Measurements from ENCODE around the gene NINJ2.

GRCh38 chr12:633731-634130 lies 29.5 kb downstream of the NINJ2 start:
- TF ChIP-seq CTCF (IDR thresholded peaks at IDR 0.05 in 8 of 11, conservative IDR thresholded peaks at IDR 0.05 in 3 of 11) (no peak), POLR2A (IDR thresholded peaks at IDR 0.05) (no peak), POLR2AphosphoS5 (IDR thresholded peaks at IDR 0.05) (no peak)
